PC-9 (cell line): Measurements from ENCODE around the gene HTRA1. TPM values are rescaled to one million over a fixed set of nuclear protein-coding genes. Genes with fewer than 3 reads are reported as not detected.

Experiments used
- BruUV-seq: library from RNA; stranded (reverse); fragments of 400-500 nt; replicated peaks from 2 replicates; lab custom pipeline; 2021; lab: Mats Ljungman, UMichigan
- CTCF ChIA-PET: fragments of 300-600 bp; sonication (Branson Sonifier 250); formaldehyde crosslinking; loops from one replicate; lab custom pipeline; 2022; ENCODE audit warnings: antibody characterized with exemption; lab: Charles Lee
- POLR2A ChIA-PET: fragments of 300-600 bp; sonication (Branson Sonifier 250); formaldehyde crosslinking; loops from one replicate; lab custom pipeline; 2022; ENCODE audit warnings: antibody characterized with exemption; ENCODE audit not compliant: unreplicated experiment; lab: Charles Lee
- DNase-seq, 2 experiments: peaks; one replicate each; pipeline versions ENCODE4 v3.0.0 to v3.0.0-alpha.2; 2015 to 2022; ENCODE audit warnings: mixed read lengths in 1 of 2
- H2AFZ ChIP-seq: fragments of 200-600 bp; sonication (generic); 2 replicates; pipeline ENCODE4 v1.8.1; 2017; ENCODE audit warnings: antibody characterized with exemption
- H3F3A ChIP-seq: fragments of 200-600 bp; sonication (generic); 2 replicates; pipeline ENCODE4 v1.8.1; 2017; ENCODE audit warnings: antibody characterized with exemption, mild to moderate bottlenecking, low read depth; ENCODE audit not compliant: insufficient read depth
- H3K27ac ChIP-seq: fragments of 200-600 bp; sonication (generic); 2 replicates; pipeline ENCODE4 v1.6.1; 2016; ENCODE audit warnings: mixed run types
- H3K27me3 ChIP-seq: fragments of 200-600 bp; sonication (generic); 2 replicates; pipeline ENCODE4 v1.6.1; 2016; ENCODE audit warnings: low read depth, mixed run types; ENCODE audit not compliant: insufficient read depth
- H3K36me3 ChIP-seq: fragments of 200-600 bp; sonication (generic); 2 replicates; pipeline ENCODE4 v1.6.1; 2016; ENCODE audit warnings: low read depth, mixed run types
- H3K4me1 ChIP-seq: fragments of 200-600 bp; sonication (generic); replicated peaks from 2 replicates; pipeline ENCODE4 v1.6.1; 2016; ENCODE audit warnings: mixed run types; ENCODE audit not compliant: insufficient read depth
- H3K4me2 ChIP-seq: fragments of 200-600 bp; sonication (generic); 2 replicates; pipeline ENCODE4 v1.6.1; 2017; ENCODE audit warnings: mixed run types
- H3K4me3 ChIP-seq: fragments of 200-600 bp; sonication (generic); 2 replicates; pipeline ENCODE4 v1.6.1; 2016; ENCODE audit warnings: mixed run types
- H3K79me2 ChIP-seq: fragments of 200-600 bp; sonication (generic); 2 replicates; pipeline ENCODE4 v1.6.1; 2017; ENCODE audit warnings: low read depth, mixed run types
- H3K9me2 ChIP-seq: fragments of 200-600 bp; sonication (generic); 2 replicates; pipeline ENCODE4 v1.8.1; 2017; ENCODE audit warnings: mild to moderate bottlenecking; ENCODE audit not compliant: insufficient read depth
- H3K9me3 ChIP-seq: fragments of 200-600 bp; sonication (generic); 2 replicates; pipeline ENCODE4 v1.8.1; 2016; ENCODE audit warnings: low read depth; ENCODE audit not compliant: insufficient read depth
- H4K20me1 ChIP-seq: fragments of 200-600 bp; sonication (generic); 2 replicates; pipeline ENCODE4 v1.8.1; 2017; ENCODE audit not compliant: insufficient read depth
- EZH2 ChIP-seq: fragments of 200-600 bp; sonication (generic); IDR thresholded peaks from 2 replicates; pipeline ENCODE4 v1.8.0; 2017; ENCODE audit warnings: antibody characterized with exemption, low read depth
- intact Hi-C: fragments of 100-400 bp; cut with micrococcal nuclease; formaldehyde crosslinking; loops from one replicate; pipeline ENCODE4 v1.10.0; 2022; ENCODE audit not compliant: unreplicated experiment
- total RNA-seq: library from RNA; stranded (reverse); gene quantifications from 2 replicates; pipeline ENCODE4 v1.2.3, GENCODE V29; 2021
- TF ChIP-seq, protein P1 (sequence below): fragments of 200-600 bp; sonication (generic); conservative IDR thresholded peaks from 2 replicates; pipeline ENCODE4 v1.6.1; 2017; ENCODE audit warnings: mixed run types, antibody characterized with exemption, mild to moderate bottlenecking, moderate library complexity

The HTRA1 gene
- total RNA-seq, 1 experiment from 2014 or later: 18.0 TPM

GRCh38 chr10:122464250-122464510, 2.8 kb downstream of the HTRA1 start:
- BruUV-seq: no TSS peak
- H4K20me1 ChIP-seq: no peaks in the 10 kb centered on the region
- POLR2A ChIA-PET: no interaction called here
- H2AFZ ChIP-seq: no peak overlapping the region
- no peaks in the 10 kb centered on the region for H3K36me3 ChIP-seq
- no peaks in the 10 kb centered on the region for H3K9me3 ChIP-seq
- no peaks in the 10 kb centered on the region for H3K9me2 ChIP-seq
- H3K27me3 ChIP-seq: peaks cover 13% of the 10 kb centered on the region
- no peak overlapping the region for H3K4me2 ChIP-seq
- H3K27ac ChIP-seq: no peak overlapping the region
- no peak for TF ChIP-seq EZH2
- TF ChIP-seq, protein P1, sequence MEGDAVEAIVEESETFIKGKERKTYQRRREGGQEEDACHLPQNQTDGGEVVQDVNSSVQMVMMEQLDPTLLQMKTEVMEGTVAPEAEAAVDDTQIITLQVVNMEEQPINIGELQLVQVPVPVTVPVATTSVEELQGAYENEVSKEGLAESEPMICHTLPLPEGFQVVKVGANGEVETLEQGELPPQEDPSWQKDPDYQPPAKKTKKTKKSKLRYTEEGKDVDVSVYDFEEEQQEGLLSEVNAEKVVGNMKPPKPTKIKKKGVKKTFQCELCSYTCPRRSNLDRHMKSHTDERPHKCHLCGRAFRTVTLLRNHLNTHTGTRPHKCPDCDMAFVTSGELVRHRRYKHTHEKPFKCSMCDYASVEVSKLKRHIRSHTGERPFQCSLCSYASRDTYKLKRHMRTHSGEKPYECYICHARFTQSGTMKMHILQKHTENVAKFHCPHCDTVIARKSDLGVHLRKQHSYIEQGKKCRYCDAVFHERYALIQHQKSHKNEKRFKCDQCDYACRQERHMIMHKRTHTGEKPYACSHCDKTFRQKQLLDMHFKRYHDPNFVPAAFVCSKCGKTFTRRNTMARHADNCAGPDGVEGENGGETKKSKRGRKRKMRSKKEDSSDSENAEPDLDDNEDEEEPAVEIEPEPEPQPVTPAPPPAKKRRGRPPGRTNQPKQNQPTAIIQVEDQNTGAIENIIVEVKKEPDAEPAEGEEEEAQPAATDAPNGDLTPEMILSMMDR: no peak
- no peaks in the 10 kb centered on the region for H3F3A ChIP-seq
- intact Hi-C loops: no loop called here
- CTCF ChIA-PET: no interaction called here
- 0 out of 2 replicates have a peak, but pooled peaks cover 5% of the 10 kb centered on the region for H3K4me1 ChIP-seq
- no peaks in the 10 kb centered on the region for H3K79me2 ChIP-seq
- H3K4me3 ChIP-seq: no peak overlapping the region
- DNase-seq: no peak

DNA sequence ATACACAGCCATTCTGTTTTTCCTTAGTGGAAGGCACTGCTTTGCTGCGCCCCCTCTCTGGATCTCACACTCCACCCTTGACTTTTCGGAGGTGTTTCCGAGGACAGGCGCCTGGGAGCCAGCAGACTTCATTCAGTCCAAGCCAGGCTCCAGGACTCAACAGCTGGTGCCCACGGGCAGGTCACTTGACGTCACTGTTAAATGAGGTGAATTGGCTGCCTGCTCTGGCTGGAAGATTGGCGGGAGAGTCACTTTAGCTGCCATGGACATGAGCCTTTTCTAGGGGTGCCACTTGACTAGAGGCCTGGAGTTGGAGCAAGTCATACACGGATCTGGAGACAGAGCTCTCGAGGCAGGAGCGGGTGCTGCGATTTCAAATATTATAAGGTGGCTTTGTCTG, 3.2 kb downstream of the HTRA1 start:
- H3K36me3 ChIP-seq: no peaks in the 10 kb centered on the region
- intact Hi-C loops: no loop called here

GRCh38 chr10:122465401-122466040, 4.2 kb downstream of the HTRA1 start:
- H3K4me2 ChIP-seq: no peak overlapping the region
- H3K9me2 ChIP-seq: no peaks in the 10 kb centered on the region
- H3F3A ChIP-seq: no peaks in the 10 kb centered on the region
- CTCF ChIA-PET: no interaction called here
- intact Hi-C loops: no loop called here
- peaks cover 13% of the 10 kb centered on the region for H3K27me3 ChIP-seq
- H3K27ac ChIP-seq: no peak overlapping the region
- H3K9me3 ChIP-seq: no peaks in the 10 kb centered on the region
- TF ChIP-seq, protein P1: no peak
- no peak for TF ChIP-seq EZH2
- no peaks in the 10 kb centered on the region for H4K20me1 ChIP-seq
- POLR2A ChIA-PET: no interaction called here
- H2AFZ ChIP-seq: no peak overlapping the region
- H3K4me3 ChIP-seq: no peak overlapping the region
- BruUV-seq: no TSS peak
- H3K4me1 ChIP-seq: 0 out of 2 replicates have a peak, but pooled peaks cover 5% of the 10 kb centered on the region
- no peaks in the 10 kb centered on the region for H3K79me2 ChIP-seq
- no peak for DNase-seq
- no peaks in the 10 kb centered on the region for H3K36me3 ChIP-seq

More for the DNA sequence above, 3.2 kb downstream of the HTRA1 start:
- TF ChIP-seq, protein P1: no peak
- TF ChIP-seq EZH2: no peak
- no TSS peak for BruUV-seq
- no peaks in the 10 kb centered on the region for H4K20me1 ChIP-seq
- H3K4me3 ChIP-seq: no peak overlapping the region
- no peak for DNase-seq
- H3K4me2 ChIP-seq: no peak overlapping the region
- ChIA-PET POLR2A (no interaction called here), CTCF (no interaction called here)
- no peaks in the 10 kb centered on the region for H3K9me2 ChIP-seq
- H3K27ac ChIP-seq: no peak overlapping the region
- peaks cover 13% of the 10 kb centered on the region for H3K27me3 ChIP-seq
- 0 out of 2 replicates have a peak, but pooled peaks cover 5% of the 10 kb centered on the region for H3K4me1 ChIP-seq
- no peaks in the 10 kb centered on the region for H3F3A ChIP-seq
- H3K9me3 ChIP-seq: no peaks in the 10 kb centered on the region
- no peak overlapping the region for H2AFZ ChIP-seq
- no peaks in the 10 kb centered on the region for H3K79me2 ChIP-seq
